HG03442 (cell line): Measurements from ENCODE around the gene COQ9.

ENCODE experiments used
- ATAC-seq: cut with Tn5 transposase; IDR thresholded peaks from one replicate; pipeline ENCODE4 v1.9.1; 2021; ENCODE audit warnings: mild to moderate bottlenecking, moderate library complexity; ENCODE audit not compliant: unreplicated experiment

COQ9 gene

DNA sequence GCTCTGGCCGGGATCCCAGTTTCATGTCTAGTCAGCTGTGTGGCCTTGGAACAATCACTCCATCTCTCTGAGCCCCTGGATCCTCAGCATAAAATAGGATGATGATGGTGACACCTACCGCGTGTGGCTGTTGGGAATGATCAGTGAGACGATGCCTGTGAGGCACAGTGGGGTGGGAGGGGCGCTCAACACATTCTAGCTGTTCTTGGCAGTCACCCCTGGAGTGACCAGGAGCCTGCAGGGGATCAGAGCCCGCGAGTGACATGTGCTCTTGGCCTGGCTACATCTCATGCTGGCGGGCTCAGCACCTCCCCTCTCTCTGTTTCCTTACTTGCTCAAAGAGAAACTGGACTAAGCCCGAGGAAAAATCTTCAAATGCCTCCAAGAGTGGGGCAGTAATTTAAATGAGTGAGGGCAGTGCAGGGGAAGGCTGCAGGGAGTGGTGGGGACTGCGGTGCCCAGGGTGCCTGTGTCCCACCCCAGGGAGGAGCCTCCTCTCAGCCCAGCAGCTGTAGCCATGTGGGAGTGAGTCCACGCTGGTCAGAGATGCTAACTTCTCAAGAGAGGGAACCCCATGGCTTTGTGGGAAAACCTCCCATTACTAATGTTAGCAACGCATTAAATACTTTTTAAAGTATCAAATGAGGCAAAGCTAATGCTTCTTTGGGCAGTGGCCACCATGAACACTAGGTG lies 62.1 kb downstream of the COQ9 start:
- ATAC-seq, result no peak

DNA sequence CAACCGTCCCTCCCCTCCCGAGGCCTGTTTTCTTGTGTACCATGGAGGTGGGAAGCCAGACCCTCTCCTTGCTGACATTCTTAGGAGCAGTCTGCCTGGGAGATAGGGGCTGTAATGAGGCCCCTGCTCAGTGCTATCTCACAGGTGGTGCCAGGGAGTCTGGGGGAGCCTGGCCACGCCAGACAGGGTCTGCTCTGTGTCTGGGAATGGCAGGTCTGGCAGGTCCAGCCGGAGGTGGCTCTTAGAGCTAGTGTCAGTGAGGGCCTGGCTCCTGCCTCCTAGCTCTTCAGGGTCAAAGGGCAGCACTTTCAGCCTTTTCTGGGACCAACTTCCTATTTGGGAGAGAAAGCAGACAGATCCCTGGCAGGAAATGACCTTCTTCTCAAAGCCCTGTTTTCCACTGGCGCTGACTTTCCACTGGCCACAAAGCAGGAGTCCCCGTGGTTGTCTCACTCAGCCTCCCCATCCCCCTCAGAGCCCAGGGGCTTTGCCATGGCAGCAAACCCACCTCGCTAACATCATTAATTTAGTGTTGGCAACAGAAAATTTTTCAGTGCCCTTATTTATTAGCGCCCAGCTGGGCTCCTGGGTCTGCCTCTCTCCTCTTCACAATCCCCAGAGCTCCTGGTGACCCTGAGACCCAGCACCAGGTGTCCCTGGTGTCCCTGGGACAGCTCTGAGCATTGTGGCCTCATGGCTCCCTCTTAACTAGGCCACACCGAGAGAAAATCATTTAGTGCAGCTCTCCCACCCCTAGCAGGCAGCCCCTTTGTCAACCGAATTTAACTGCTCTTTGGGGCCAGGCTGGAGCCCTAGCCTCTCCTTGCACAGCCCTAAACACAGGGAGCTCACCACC lies 63.0 kb downstream of the COQ9 start:
- no peak for ATAC-seq
